Endometrial microvascular endothelial cells (primary cell): ENCODE measurements around the gene RAB31. TPM values are rescaled to one million over a fixed set of nuclear protein-coding genes. Genes with fewer than 3 reads are reported as not detected.

Source experiments
- in situ Hi-C: cut with HindIII; loops from 2 replicates; pipeline ENCODE4 v1.10.0; 2017; ENCODE audit warnings: low sequenced_read_pairs, low pct_unique_long_range_greater_than_20kb; ENCODE audit errors: inconsistent ontology term
- total RNA-seq: library from RNA; depleted of rRNA; stranded (reverse); fragments of >200 nt; gene quantifications from one replicate; pipeline ENCODE4 v1.2.3, GENCODE V29; 2015; ENCODE audit errors: inconsistent ontology term

The RAB31 gene
- total RNA-seq, 1 donor from 2014 or later: 17.2 TPM

GRCh38 chr18:9802175-9803062, 94.3 kb downstream of the RAB31 start:
- in situ Hi-C loops: no loop called here

GRCh38 chr18:9803063-9803697, 95.1 kb downstream of the RAB31 start:
- in situ Hi-C loops: no loop called here

DNA sequence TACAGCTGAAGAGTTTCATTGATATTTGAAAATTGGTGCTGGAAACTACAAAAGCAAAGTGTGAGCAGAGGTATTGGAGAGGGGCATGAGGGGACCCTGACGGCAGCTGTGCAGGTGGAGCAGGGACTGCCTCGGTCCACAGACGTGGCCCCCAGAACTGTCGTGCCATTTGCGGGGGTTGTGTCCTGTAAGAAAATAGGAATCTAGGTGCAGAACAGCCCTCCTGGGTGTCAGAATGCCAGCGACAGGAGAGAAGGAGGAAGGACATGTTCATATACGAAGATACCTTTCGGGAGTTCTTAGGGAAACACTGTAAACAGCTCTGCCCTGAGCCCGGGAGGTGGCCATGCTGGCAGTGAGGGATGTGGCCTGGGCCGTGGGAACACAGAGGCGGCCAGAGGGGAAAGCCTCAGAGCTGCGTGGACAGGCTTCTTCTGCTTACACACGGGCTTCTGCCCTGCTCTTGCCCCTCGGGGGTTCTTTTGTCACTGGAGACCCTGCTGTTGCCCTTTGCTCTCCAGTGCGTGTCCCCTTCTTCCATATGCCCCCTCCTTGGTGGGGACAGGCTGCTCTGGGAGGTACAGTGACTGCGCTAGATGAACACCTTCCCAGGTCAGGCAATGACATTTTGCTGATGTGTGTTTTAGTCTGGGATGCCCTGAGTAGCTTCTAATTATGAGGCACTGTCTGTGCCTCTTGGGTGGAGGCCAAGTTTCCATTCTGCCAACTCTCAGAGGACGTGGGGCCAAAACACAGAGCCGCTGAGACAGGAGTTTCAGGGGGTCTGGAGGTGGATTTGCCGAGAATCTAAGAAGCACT, 95.8 kb downstream of the RAB31 start:
- in situ Hi-C loops: no loop called here

- in situ Hi-C loops: no loop called here
Observed at GRCh38 chr18:9804517-9805104, 96.5 kb downstream of the RAB31 start.

DNA sequence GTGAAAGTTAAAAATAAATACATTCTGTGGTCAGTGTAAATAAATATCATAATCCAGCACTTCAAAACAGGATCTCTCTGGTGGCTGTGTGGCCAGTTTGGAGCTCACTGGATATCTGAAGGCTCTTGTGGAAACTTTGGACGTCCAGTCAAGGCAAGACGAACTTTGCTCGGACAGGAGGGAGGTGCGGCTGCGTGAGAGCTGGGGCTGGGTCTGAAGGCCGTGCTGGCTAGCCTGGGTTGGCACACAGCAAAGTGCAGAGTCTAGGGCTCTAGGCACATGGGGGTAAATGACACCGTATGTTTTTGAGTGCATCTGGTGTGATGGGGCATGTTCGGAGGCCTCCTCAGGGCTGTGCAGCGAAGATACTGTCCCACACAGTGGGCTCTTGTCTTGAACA, 98.8 kb downstream of the RAB31 start:
- in situ Hi-C loops: no loop called here

GRCh38 chr18:9808295-9809241, 100.5 kb downstream of the RAB31 start:
- in situ Hi-C loops: no loop called here

GRCh38 chr18:9809697-9810096, 101.6 kb downstream of the RAB31 start:
- in situ Hi-C loops: no loop called here

GRCh38 chr18:9810299-9810698, 102.2 kb downstream of the RAB31 start:
- in situ Hi-C loops: no loop called here

DNA sequence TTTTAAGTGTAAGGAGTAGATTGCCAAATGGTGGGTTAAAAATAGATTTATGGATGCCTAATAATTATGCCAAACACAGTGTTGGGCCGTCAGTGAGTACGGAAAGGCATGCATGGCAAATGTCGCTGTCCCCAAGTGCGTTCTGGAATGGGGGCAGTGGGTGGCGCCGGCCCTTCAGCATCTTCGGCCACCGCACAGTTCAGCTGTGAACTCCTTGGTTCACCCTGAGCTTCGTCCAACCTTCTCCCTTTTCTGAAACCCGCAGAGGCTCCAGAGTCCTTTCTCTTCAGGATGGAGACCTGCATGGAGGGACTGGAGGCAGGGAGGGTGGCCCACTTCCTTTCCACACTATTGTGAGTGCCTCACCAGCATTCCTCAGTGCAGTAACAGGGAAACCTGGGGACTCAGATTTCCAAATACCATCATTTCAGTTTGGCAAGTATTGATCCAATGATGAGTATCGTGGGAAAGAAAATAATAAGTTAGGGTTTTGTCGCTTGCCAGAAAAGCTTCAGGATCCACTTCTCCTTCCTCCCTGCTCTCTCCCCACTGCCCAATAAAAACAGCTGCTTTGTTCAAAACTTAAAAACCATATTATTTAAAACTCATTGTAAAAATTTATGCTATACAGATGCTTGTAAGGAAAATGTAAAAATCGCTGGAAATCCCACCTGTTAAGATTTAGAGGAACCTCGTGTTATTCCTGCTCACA, 103.0 kb downstream of the RAB31 start:
- in situ Hi-C loops: no loop called here

GRCh38 chr18:9811978-9812377, 103.9 kb downstream of the RAB31 start:
- in situ Hi-C loops: no loop called here

DNA sequence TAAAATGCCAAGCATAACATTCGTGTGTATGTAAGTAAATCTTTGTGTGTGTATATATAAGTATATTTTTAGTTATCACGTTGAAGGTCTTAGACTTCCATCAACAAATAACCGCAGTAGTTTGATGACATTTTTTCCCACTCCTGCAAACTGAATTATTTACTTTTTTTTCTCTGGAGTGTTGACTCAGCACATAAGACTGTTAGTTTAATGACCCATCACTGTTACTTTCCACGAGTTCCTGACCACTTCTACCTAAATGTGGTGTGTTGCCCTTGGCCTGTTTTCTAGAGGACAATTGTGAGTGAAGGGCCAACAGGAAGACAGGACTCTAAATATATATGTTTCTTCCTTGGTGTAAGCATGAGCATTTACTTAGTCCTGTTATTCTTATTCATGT, 106.3 kb downstream of the RAB31 start:
- in situ Hi-C loops: no loop called here

DNA sequence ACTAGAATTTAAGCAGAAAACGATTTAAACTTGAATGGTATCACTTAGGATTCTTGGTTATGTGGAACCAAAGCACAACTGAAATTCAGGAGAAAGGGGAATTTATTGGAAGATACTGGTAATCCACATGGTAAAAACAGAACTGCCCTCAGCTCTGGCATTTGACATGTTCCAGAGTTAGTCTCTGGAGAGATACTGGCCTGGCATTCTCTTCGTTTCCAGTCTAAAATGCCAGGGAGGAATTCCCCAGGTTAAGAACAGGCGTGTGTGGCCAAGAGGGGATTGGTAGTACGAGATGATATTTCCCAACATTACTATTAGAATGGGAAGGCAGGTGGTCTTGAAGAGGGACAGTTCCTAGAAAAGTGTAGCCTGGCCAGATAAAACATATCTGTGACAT, 109.2 kb downstream of the RAB31 start:
- in situ Hi-C loops: no loop called here

DNA sequence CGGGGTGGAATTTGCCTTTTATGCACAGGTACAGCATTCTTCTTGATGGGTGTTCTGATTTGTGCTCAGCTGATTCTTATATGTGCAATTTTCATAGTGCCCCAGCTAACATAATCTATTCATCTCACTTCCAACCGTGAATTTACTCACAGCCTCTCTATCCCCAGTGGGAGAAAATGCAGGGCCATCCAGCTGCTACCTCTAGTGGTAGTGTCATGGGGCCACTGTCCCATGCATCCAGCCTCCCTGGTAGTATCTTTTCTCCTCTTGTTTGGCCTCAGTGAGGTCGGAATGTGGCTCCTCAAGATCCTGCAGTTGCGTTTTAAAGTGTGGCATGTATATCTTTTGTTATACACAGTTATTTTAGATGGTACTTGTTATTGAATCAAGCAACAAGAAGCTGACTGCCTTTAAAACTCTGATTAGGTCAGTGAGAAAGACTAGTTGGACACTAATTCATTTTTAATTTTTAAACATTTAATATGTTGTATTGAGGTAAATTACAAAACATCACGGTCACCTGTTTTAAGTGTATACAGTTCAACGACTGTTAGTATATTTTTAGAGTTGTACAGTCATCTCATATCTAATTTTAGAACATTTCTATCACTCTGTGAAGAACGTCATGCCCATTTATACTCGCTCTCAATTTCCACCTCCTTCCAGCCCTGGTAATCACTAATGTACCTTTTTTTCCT, 109.8 kb downstream of the RAB31 start:
- in situ Hi-C loops: no loop called here

DNA sequence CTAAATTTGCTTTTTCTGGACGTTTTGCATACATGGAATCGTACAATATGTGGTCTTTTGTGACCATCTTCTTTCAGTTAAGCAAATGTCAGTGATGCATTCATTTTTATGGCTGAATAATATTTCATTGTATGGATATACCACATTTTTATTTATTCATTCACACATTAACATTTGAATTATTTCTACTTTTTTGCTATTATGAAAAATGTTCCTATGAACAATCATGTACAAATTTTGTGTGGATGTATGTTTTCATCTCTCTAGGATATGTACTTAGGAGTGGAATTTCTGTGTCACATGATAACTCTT, 110.3 kb downstream of the RAB31 start:
- in situ Hi-C loops: no loop called here

GRCh38 chr18:9820127-9820526, 112.0 kb downstream of the RAB31 start:
- in situ Hi-C loops: no loop called here

GRCh38 chr18:9820719-9821118, 112.6 kb downstream of the RAB31 start:
- in situ Hi-C loops: no loop called here

GRCh38 chr18:9822587-9823185, 114.6 kb downstream of the RAB31 start:
- in situ Hi-C loops: no loop called here
